ENCODE results near the gene CEP192. TPM values are rescaled to one million over a fixed set of nuclear protein-coding genes. Genes with fewer than 3 reads are reported as not detected.

CEP192 gene
- total and polyA plus RNA-seq, 2 donors from 2014 or later, result 4.9 to 31.7 TPM

GRCh38 chr18:13158428-13158827, 167.3 kb downstream of the CEP192 start:
- Histone ChIP-seq H3K9ac (ENCODE audit: low read length in 3 of 3) (no peak overlapping the region), H3K4me1 (ENCODE audit: control insufficient read depth in 2 of 3, insufficient read depth in 2 of 3, low read depth in 1 of 3, low read length in 3 of 3) (no peaks in the 10 kb centered on the region), H3K27ac (ENCODE audit: low read depth in 2 of 2, low read length in 2 of 2) (no peak overlapping the region), H3K36me3 (ENCODE audit: control insufficient read depth in 2 of 3, insufficient read depth in 3 of 3, low read length in 3 of 3) (no peaks in the 10 kb centered on the region), H3K9me3 (ENCODE audit: control insufficient read depth in 2 of 3, insufficient read depth in 1 of 3, low read length in 3 of 3) (peaks cover 0 to 20% (median 9%) of the 10 kb centered on the region in 3 donors), H3K4me3 (ENCODE audit: low read length in 3 of 3) (no peak overlapping the region), H3K27me3 (ENCODE audit: control insufficient read depth, insufficient read depth, low read length) (no peaks in the 10 kb centered on the region)
- no peak for FAIRE-seq
- intact Hi-C loops (cut with DNase I), result no loop called here
- no peak for DNase-seq
- no peak for TF ChIP-seq CTCF (IDR thresholded peaks at IDR 0.05; ENCODE audit: borderline replicate concordance, extremely low read depth, insufficient read depth)

GRCh38 chr18:13159579-13159978, 168.4 kb downstream of the CEP192 start:
- FAIRE-seq (no peak), DNase-seq (peak in 2 of 5 donors; percentile 61)
- Histone ChIP-seq H3K9me3 (ENCODE audit: control insufficient read depth in 2 of 3, insufficient read depth in 1 of 3, low read length in 3 of 3) (peaks cover 0 to 20% (median 9%) of the 10 kb centered on the region in 3 donors), H3K36me3 (ENCODE audit: control insufficient read depth in 2 of 3, insufficient read depth in 3 of 3, low read length in 3 of 3) (no peaks in the 10 kb centered on the region), H3K27ac (ENCODE audit: low read depth in 2 of 2, low read length in 2 of 2) (no peak overlapping the region), H3K9ac (ENCODE audit: low read length in 3 of 3) (no peak overlapping the region), H3K27me3 (ENCODE audit: control insufficient read depth, insufficient read depth, low read length) (no peaks in the 10 kb centered on the region), H3K4me3 (ENCODE audit: low read length in 3 of 3) (no peak overlapping the region), H3K4me1 (ENCODE audit: control insufficient read depth in 2 of 3, insufficient read depth in 2 of 3, low read depth in 1 of 3, low read length in 3 of 3) (no peaks in the 10 kb centered on the region)
- TF ChIP-seq CTCF (IDR thresholded peaks at IDR 0.05; ENCODE audit: borderline replicate concordance, extremely low read depth, insufficient read depth), result peak; percentile 63
- intact Hi-C loops (cut with DNase I), result no loop called here

GRCh38 chr18:13161276-13161899, 170.2 kb downstream of the CEP192 start:
- no peak overlapping the region for H3K9ac ChIP-seq (ENCODE audit: low read length in 3 of 3)
- H3K9me3 ChIP-seq (ENCODE audit: control insufficient read depth in 2 of 3, insufficient read depth in 1 of 3, low read length in 3 of 3), result peaks cover 0 to 10% (median 9%) of the 10 kb centered on the region in 3 donors
- FAIRE-seq (no peak), DNase-seq (no peak)
- H3K36me3 ChIP-seq (ENCODE audit: control insufficient read depth in 2 of 3, insufficient read depth in 3 of 3, low read length in 3 of 3), result no peaks in the 10 kb centered on the region
- no peaks in the 10 kb centered on the region for H3K4me1 ChIP-seq (ENCODE audit: control insufficient read depth in 2 of 3, insufficient read depth in 2 of 3, low read depth in 1 of 3, low read length in 3 of 3)
- intact Hi-C loops (cut with DNase I), result no loop called here
- no peaks in the 10 kb centered on the region for H3K27me3 ChIP-seq (ENCODE audit: control insufficient read depth, insufficient read depth, low read length)
- no peak for TF ChIP-seq CTCF (IDR thresholded peaks at IDR 0.05; ENCODE audit: borderline replicate concordance, extremely low read depth, insufficient read depth)
- no peak overlapping the region for H3K27ac ChIP-seq (ENCODE audit: low read depth in 2 of 2, low read length in 2 of 2)
- no peak overlapping the region for H3K4me3 ChIP-seq (ENCODE audit: low read length in 3 of 3)
